GM21717 (cell line): ENCODE measurements around the gene TRIM23.
"Not testable (repeated sequence)": the region's sequence is repeated elsewhere in the genome, so short reads cannot be mapped to it uniquely, and the experiment has no call there.

Source experiments
- ATAC-seq: cut with Tn5 transposase; IDR thresholded peaks from one replicate; pipeline ENCODE4 v1.9.1; 2021; ENCODE audit warnings: mild to moderate bottlenecking, moderate library complexity; ENCODE audit not compliant: unreplicated experiment

The TRIM23 gene

GRCh38 chr5:65624025-65624570 lies at the start of gene TRIM23:
TRIM23 (minus strand) TSS chr5:65624333; CDS start chr5:65624274, 59 bp downstream.
- peak; percentile 95 for ATAC-seq

DNA sequence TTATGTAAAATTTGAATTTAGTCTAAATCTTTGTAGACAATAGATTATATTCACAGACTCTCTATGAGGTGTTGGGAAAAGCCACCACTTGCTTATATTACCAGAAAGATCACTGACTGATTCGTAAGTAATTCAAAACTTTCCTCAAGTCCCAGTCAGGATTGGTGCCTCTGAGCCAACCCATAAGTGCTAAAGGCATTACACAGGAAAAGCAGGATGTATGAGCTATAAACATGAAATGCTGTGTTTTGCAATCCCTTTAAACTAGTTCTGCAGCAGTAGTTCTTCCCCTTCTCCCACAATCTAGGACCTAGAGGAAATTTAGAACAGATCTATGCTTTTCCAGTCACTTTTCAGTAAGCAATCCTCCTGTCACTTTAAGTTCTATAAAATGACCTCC lies 48.7 kb upstream of the TRIM23 start:
- no peak for ATAC-seq

GRCh38 chr5:65668696-65669095 lies 44.6 kb upstream of the TRIM23 start:
- ATAC-seq = no peak

DNA sequence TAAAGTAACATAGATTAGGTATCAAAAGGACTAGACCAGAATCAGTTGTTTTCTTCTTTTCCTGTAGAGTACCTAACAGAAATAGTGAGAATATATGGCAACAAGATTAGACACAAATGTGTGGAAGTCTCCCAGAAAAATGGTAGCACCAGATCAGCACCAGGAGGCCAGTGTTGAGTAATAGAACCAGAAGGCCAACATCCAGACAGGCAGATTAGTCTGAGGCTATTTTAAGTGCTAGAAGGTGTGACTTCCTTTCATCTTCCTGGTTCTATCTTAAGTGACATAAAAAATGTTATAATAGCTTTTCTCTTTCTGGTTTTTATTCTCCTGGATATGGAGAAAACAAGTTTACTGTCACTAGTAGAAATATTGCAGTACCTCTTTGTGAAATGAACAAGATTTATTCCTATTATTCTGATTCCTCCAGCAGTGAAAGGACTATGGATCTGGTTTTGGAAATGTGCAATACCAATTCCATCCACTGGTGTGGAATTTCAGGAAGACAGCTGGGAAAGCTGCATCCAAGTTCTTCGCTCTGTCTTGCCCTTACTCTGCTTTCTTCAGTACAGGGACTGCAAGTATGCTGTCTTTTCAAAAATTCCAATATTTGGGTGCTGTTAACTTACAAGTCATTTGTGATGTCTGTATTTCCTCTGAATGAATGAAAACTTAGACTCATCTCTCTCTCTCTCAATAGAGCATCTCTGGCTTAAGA lies 39.8 kb upstream of the TRIM23 start:
- ATAC-seq = no peak

DNA sequence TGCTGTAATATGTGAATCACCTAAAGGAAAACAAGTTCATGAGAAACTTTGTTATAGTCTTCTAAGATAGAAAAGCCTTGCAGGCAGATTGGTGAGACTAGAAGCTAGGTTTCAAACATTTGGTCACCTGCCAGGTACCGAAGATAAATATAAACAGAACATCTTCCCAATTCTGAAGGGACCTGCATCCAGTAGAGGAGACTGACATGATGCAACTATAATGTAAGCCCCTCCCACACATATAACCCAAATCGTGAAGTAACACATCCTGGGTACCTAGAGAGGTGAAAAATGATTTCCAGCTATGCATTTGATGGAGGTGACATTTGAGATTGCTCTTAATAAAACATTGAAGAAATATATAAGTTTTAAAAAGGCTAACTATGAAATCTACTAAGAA lies 30.6 kb upstream of the TRIM23 start:
- ATAC-seq = no peak

- no peak for ATAC-seq
Observed at GRCh38 chr5:65651144-65651543, 27.0 kb upstream of the TRIM23 start.

DNA sequence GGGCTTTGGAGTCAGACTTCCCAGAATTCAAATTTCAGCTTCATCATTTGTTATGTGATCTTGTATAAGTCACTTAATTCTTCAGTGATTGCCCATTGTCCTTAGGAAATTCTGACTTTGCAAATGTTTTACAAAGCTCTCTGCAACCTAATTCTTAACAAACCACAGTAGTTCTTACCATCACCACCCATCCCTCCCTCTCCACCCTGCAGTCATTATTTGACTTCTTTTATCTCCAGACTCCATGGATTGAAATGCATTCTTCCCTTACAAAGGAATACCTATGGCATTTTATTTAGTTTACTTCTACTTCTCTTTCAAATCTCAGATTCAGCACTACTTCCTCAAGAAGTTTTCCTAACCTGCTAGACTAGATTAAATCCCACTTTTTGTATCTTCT lies 23.8 kb upstream of the TRIM23 start:
- ATAC-seq = no peak

DNA sequence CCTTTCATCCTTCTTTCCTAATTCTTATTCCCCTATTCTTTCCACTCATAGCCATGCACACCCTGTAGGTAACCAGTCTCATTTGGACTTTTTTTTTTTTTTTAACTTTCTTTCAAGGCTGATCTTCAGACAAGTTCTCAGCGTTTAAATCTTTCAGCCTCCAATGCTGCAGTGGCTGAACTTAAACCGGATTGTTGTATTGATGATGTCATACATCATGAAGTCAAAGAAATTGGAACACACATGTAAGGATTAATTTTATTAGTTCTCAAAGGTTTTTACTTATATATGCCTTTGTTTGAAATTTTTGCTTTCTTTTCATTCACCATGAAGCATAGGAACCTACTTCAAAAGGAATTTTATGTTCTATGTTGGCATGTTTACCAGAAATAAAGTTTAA lies 22.8 kb upstream of the TRIM23 start:
- ATAC-seq = no peak

DNA sequence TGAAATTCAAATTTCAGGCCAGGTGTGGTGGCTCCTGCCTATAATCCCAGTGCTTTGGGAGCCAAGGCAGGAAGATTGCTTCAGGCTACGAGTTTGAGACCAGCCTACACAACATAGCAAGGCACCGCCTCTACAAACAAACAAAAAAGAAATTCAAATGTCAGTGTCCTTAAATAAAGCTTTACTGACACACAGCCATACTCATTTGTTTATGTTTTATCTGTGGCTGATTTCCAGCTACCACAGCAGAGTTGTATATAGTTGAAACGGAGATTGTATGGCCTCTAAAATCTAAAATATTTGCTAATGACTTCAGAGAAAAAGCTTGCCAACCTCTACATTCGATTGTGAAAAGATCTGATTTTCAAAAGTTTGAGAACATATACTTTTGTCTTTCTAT lies 16.1 kb upstream of the TRIM23 start:
- ATAC-seq = no peak

GRCh38 chr5:65630981-65631380 lies 6.8 kb upstream of the TRIM23 start:
- ATAC-seq = no peak

GRCh38 chr5:65625743-65626142 lies 1.6 kb upstream of the TRIM23 start:
- ATAC-seq = no peak

GRCh38 chr5:65624571-65625555 lies 730 bp upstream of the TRIM23 start, which contains the start of the genes SHLD3 and TRAPPC13:
SHLD3 (plus strand) TSS chr5:65625027; CDS start chr5:65629588, 4,561 bp downstream.
TRAPPC13 (plus strand) TSS chr5:65625027; CDS start chr5:65625061, 34 bp downstream.
- peak; percentile 65 for ATAC-seq

- no peak for ATAC-seq
Observed at GRCh38 chr5:65623482-65623881, 651 bp downstream of the TRIM23 start.

DNA sequence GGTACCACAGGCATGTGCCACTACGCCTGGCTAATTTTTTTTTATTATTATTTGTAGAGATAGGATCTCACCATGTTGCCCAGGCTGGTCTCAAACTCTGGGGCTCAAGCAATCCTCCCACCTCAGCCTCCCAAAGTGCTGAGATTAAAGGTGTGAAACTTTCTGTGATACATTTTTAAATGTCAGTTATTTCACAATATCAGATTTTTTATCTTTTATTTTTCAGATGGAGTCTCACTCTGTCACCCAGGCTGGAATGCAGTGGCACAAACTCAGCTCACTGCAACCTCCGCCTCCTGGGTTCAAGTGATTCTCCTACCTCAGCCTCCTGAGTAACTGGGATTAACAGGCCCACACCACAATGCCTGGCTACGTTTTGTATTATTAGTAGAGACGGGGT lies 2.2 kb downstream of the TRIM23 start:
- not testable (repeated sequence) for ATAC-seq

DNA sequence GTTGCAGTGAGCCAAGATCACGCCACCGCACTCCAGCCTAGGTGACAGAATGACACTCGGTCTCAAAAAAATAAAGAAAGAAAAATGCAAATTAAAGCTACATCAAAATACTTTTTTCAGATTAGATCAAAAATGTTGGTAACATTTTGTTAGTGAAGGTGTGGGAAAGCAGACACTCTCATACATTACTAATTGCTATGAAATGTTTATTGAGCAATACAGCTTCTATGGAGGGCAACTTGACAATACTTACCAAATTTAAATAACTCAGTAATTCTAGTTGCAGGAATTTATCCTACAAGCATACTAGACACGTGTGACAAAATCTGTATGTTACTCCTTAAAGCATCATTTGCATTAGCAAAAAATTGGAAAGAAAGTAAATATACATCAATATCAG lies 4.1 kb downstream of the TRIM23 start:
- ATAC-seq = no peak

- ATAC-seq = no peak
Observed at GRCh38 chr5:65612298-65612907, 11.7 kb downstream of the TRIM23 start.

- no peak for ATAC-seq
Observed at GRCh38 chr5:65611524-65611923, 12.6 kb downstream of the TRIM23 start.

- not testable (repeated sequence) for ATAC-seq
Observed at GRCh38 chr5:65601761-65602160, 22.4 kb downstream of the TRIM23 start.

GRCh38 chr5:65588694-65589093 lies 35.4 kb downstream of the TRIM23 start:
- ATAC-seq = no peak

- no peak for ATAC-seq
Observed at GRCh38 chr5:65577141-65577540, 47.0 kb downstream of the TRIM23 start.
